Prostate gland (tissue), 2 donors: ENCODE measurements around the gene LMNA. TPM values are rescaled to one million over a fixed set of nuclear protein-coding genes. Genes with fewer than 3 reads are reported as not detected.

Experiments
- DNase-seq: peaks from one replicate; pipeline ENCODE4 v3.0.0-alpha.2; 2019; ENCODE audit warnings: low spot score
- H3K27ac ChIP-seq, 2 donors: fragments of 200-600 bp; sonication (generic); 2 replicates each; pipeline ENCODE4 v1.5.1; 2017 to 2019
- H3K27me3 ChIP-seq: fragments of 200-600 bp; sonication (generic); replicated peaks from 2 replicates; pipeline ENCODE4 v1.5.1; 2019; ENCODE audit not compliant: insufficient read depth
- H3K36me3 ChIP-seq, 2 donors: fragments of 200-600 bp; sonication (generic); 1 replicate in 1 of 2; 2 replicates in 1 of 2; pipeline versions ENCODE4 v1.5.1 to v1.8.1; 2017 to 2019
- H3K4me1 ChIP-seq: fragments of 200-600 bp; sonication (generic); replicated peaks from 2 replicates; pipeline ENCODE4 v1.5.1; 2019
- H3K4me3 ChIP-seq, 2 donors: fragments of 200-600 bp; sonication (generic); 2 replicates each; pipeline ENCODE4 v1.5.1; 2017 to 2019
- H3K9me3 ChIP-seq: fragments of 200-600 bp; sonication (generic); 2 replicates; pipeline ENCODE4 v1.5.1; 2017
- CTCF ChIP-seq, 4 experiments: fragments of 200-600 bp in 2 of 4; fragments of 450-650 bp in 2 of 4; sonication (generic) in 2 of 4; IDR thresholded peaks; 1 replicate in 3 of 4; 2 replicates in 1 of 4; pipeline ENCODE4 v1.5.1; 2016 to 2019; ENCODE audit warnings: antibody characterized with exemption in 4 of 4, mild to moderate bottlenecking in 2 of 4, moderate library complexity in 2 of 4
- POLR2A ChIP-seq: fragments of 450-650 bp; IDR thresholded peaks from one replicate; pipeline ENCODE4 v1.6.1; 2016; ENCODE audit warnings: antibody characterized with exemption, mild to moderate bottlenecking
- POLR2AphosphoS5 ChIP-seq: sonication (generic); formaldehyde crosslinking; IDR thresholded peaks from one replicate; pipeline ENCODE4 v1.6.1; 2017; ENCODE audit warnings: antibody characterized with exemption
- WGBS: methylation state at CpG from one replicate; pipeline ENCODE4 v1.1.5; 2018; 5-methylcytosine and 5-hydroxymethylcytosine counted together
- intact Hi-C: fragments of 100-400 bp; cut with DNase I; formaldehyde crosslinking; loops from one replicate; pipeline ENCODE4 v1.14.2; 2022
- total RNA-seq, 2 donors: library from RNA; depleted of rRNA; stranded (reverse); fragments of >200 nt; gene quantifications; one replicate each; pipeline ENCODE4 v1.1.0, GENCODE V29; 2016

The LMNA gene
- total RNA-seq, 2 donors from 2014 or later: 227 to 265 TPM

- no peak for DNase-seq
- Histone ChIP-seq H3K27ac (no peak overlapping the region), H3K4me1 (peaks cover 8% of the 10 kb centered on the region), H3K27me3 (no peaks in the 10 kb centered on the region), H3K36me3 (no peaks in the 10 kb centered on the region), H3K9me3 (no peaks in the 10 kb centered on the region), H3K4me3 (no peak overlapping the region)
- intact Hi-C loops: loop anchor here (5.0 kb wide), 1 partner anchor 113 kb away; the partner anchor contains the start of gene PMF1
- 69% methylated on average over 3 of the region's 3 CpGs for WGBS
- no peak for TF ChIP-seq POLR2AphosphoS5
- no peak for TF ChIP-seq CTCF (IDR thresholded peaks at IDR 0.05)
- no peak for TF ChIP-seq POLR2A
Observed at GRCh38 chr1:156099282-156099681, 15.2 kb upstream of the LMNA start.

DNA sequence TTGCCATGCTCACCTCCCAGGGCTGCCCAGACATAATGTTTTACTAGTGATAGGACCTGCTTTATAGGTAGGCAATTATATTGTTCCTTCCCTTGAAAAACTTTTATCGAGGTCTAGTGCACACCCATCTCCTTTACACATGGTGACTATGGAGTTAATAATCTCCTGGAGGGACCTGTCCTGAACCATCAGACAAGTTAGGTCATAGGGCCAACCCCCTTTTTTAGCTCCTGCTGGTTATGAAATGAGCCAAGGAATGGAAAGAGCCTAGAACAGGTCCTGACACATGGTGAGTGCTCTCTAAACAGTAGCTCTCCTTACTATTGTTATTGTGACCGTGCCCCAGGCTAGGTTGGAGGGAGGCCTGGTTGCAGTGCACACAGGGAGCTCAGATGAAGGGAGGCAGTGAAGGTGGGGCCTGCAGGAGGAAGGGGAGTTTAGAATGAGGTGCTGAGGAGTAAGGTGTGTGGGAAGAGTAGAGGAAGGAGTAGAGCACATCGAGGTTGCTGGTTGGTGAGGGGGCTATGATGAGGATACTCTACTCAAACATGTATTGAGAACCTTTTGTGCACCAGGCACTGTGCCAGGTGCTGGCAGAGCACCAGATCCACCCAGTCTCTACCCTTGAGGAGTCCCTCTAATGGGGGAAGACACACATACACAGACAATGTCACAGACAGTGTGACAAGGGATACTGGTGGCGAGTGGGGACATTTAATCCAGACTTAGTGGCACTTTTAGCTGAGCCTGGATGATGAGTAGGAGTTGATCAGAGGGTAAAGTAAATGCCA lies 14.1 kb upstream of the LMNA start:
- H3K9me3 ChIP-seq: no peaks in the 10 kb centered on the region
- H3K4me1 ChIP-seq: peaks cover 18% of the 10 kb centered on the region
- H3K27ac ChIP-seq: no peak overlapping the region
- 37% methylated on average over 4 of the region's 4 CpGs for WGBS
- H3K27me3 ChIP-seq: no peaks in the 10 kb centered on the region
- intact Hi-C loops: no loop called here
- H3K36me3 ChIP-seq: no peaks in the 10 kb centered on the region
- H3K4me3 ChIP-seq: no peak overlapping the region
- DNase-seq: no peak
- TF ChIP-seq POLR2A (no peak), CTCF (IDR thresholded peaks at IDR 0.05) (no peak), POLR2AphosphoS5 (no peak)

DNA sequence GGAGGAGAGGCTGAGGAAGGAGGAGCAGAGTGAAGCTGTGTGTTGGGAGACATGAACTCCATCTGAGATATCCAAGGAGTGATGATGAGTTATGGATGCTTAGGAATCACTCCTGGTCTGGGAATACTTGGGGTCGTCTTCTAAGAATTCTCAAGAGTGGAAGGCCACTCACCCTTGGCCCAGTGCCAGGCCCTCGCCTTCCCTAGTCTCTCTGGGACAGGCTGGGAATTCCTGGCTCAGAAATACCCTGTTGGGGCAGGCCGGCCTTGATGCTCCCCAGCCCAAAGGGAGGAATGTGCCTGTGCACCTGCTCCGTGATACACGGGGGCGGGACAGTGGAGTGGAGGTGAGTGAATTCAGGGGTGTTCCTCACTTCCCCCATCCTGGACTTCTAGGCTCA lies 12.6 kb upstream of the LMNA start:
- no peak for DNase-seq

DNA sequence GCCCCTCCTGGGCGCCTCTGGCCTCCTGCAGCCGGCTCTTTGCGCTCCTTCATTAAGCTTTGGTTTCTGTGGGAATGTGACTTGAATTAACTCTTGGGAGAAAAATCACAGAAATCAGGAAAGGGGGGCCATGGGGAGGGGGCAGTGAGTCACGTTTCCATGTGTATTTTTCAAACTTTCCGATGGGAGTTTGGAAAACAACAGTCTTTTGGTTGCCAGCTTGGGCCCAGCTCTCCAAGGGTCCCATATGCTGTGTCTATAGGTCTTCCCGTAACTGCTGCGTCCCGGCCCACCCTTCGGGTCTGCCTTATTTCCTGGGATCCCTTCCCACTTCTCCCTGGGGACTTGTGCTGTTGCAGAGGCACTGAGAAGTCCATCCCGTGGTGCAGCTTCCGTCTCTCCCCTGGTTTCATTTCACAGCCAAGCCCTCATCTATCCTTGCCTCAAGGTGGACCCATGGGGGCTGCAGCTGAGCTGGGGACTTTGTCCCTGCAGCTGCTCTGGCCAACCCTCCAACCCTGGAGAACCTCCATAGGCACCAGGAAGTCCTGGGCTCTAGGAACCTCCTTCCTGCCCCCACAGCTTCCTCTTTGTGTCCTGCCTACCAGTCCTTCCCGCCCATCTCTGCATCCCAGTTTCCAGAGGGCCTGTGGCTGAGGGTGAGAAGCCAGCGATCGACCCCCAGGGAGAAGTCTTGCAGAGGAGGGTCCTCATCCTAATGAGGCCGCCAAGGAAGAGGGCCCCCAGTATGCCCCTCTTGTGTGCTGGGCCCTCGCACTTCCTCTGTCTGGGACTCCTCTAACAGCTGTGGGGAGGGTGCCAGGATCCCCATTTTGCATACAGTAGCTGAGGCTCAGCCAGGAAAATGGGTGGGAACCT lies 11.6 kb upstream of the LMNA start:
- no peaks in the 10 kb centered on the region for H3K36me3 ChIP-seq
- H3K9me3 ChIP-seq: no peaks in the 10 kb centered on the region
- no peaks in the 10 kb centered on the region for H3K27me3 ChIP-seq
- H3K4me1 ChIP-seq: peaks cover 26% of the 10 kb centered on the region
- H3K27ac ChIP-seq: peak overlapping the region; percentile 94 to 97
- intact Hi-C loops: no loop called here
- H3K4me3 ChIP-seq: no peak overlapping the region
- WGBS: 64% methylated on average over 16 of the region's 16 CpGs
- DNase-seq: no peak
- TF ChIP-seq POLR2AphosphoS5: no peak
- no peak for TF ChIP-seq POLR2A
- TF ChIP-seq CTCF (IDR thresholded peaks at IDR 0.05): no peak

More for the DNA sequence above, 12.6 kb upstream of the LMNA start:
- H3K36me3 ChIP-seq: no peaks in the 10 kb centered on the region
- no peaks in the 10 kb centered on the region for H3K27me3 ChIP-seq
- intact Hi-C loops: no loop called here
- H3K27ac ChIP-seq: no peak overlapping the region
- WGBS: 52% methylated on average over 6 of the region's 6 CpGs
- H3K4me1 ChIP-seq: peaks cover 26% of the 10 kb centered on the region
- no peak overlapping the region for H3K4me3 ChIP-seq
- H3K9me3 ChIP-seq: no peaks in the 10 kb centered on the region
- TF ChIP-seq CTCF (IDR thresholded peaks at IDR 0.05): no peak
- TF ChIP-seq POLR2AphosphoS5: no peak
- TF ChIP-seq POLR2A: no peak
